ENCODE measurements around the gene FOXE3. TPM values are rescaled to one million over a fixed set of nuclear protein-coding genes. Genes with fewer than 3 reads are reported as not detected.

Gene FOXE3
- total and polyA plus RNA-seq, 2 of the 4 experiments (the other 2 are of a cell fraction) = 0.12 TPM; not detected in 1

- H2AK5ac ChIP-seq (ENCODE audit: low read depth, low read length) = no peak overlapping the region
- no peak overlapping the region for H3K23ac ChIP-seq (ENCODE audit: low read depth, low read length)
- POLR2A ChIA-PET (ENCODE audit: unreplicated experiment) = no interaction called here
- dilution Hi-C loops (cut with HindIII; ENCODE audit: low sequenced_read_pairs, unreplicated experiment) (no loop called here), intact Hi-C loops (cut with micrococcal nuclease) (no loop called here), in situ Hi-C loops (cut with MboI; ENCODE audit: low sequenced_read_pairs) (no loop called here)
- no peak overlapping the region for H3K9ac ChIP-seq (ENCODE audit: low read depth, low read length)
- ATAC-seq (ENCODE audit: low read depth) (no peak), DNase-seq (no peak)
- H4K20me1 ChIP-seq (ENCODE audit: insufficient read depth, low read length) = no peaks in the 10 kb centered on the region
- H3K56ac ChIP-seq (ENCODE audit: extremely low read depth, insufficient read depth, low read length) = no peak overlapping the region
- H3K9me1 ChIP-seq (ENCODE audit: insufficient read depth, low read length) = peaks cover 15% of the 10 kb centered on the region
- no peak overlapping the region for H2BK5ac ChIP-seq (ENCODE audit: low read depth, low read length, poor library complexity, severe bottlenecking)
- TF ChIP-seq RFX5 (IDR thresholded peaks at IDR 0.05; ENCODE audit: low read depth, low read length) (no peak), BHLHE40 (IDR thresholded peaks at IDR 0.05; ENCODE audit: low read depth, low read length) (no peak), RAD21 (IDR thresholded peaks at IDR 0.05; ENCODE audit: low read length) (no peak), MXI1 (IDR thresholded peaks at IDR 0.05; ENCODE audit: borderline replicate concordance, low read depth, low read length) (no peak)
- H3K4ac ChIP-seq (ENCODE audit: low read depth, low read length) = no peak overlapping the region
- no peak overlapping the region for H3K27ac ChIP-seq (ENCODE audit: insufficient read depth, low read length)
- no peak overlapping the region for H2BK20ac ChIP-seq (ENCODE audit: low read depth, low read length)
- no peaks in the 10 kb centered on the region for H3K9me3 ChIP-seq (ENCODE audit: control insufficient read depth, insufficient read depth, low read length)
- no peak overlapping the region for H2AFZ ChIP-seq (replicated peaks; ENCODE audit: low read length, poor library complexity)
- H3K36me3 ChIP-seq (ENCODE audit: control insufficient read depth, insufficient read depth, low read length) = no peaks in the 10 kb centered on the region
- H3K27me3 ChIP-seq (ENCODE audit: control insufficient read depth, insufficient read depth, low read length) = peaks cover 28% of the 10 kb centered on the region
- WGBS, 2 experiments (ENCODE audit: extremely low coverage in 2 of 2, insufficient read length in 1 of 2) = 92% methylated on average over 14 of the region's 14 CpGs; no CpG with 5 or more reads in 1 of the 2 experiments
- H2BK120ac ChIP-seq (ENCODE audit: low read depth, low read length) = no peak overlapping the region
- no peak overlapping the region for H3K18ac ChIP-seq (ENCODE audit: low read depth, low read length)
- H3K14ac ChIP-seq (replicated peaks; ENCODE audit: low read depth, low read length) = no peak overlapping the region
- no peak overlapping the region for H4K91ac ChIP-seq (ENCODE audit: insufficient read depth, low read depth, low read length)
- no peak overlapping the region for H2AK9ac ChIP-seq (replicated peaks; ENCODE audit: low read depth, low read length, poor library complexity)
- H3K4me1 ChIP-seq (ENCODE audit: control insufficient read depth, insufficient read depth, low read length) = peaks cover 23% of the 10 kb centered on the region
- no peak overlapping the region for H2BK15ac ChIP-seq (ENCODE audit: low read depth, low read length)
- H3K4me3 ChIP-seq (ENCODE audit: insufficient read depth, low read depth, low read length) = no peak overlapping the region
- CTCF ChIA-PET = interaction anchor here (1.2 to 2.0 kb wide), 2 partner anchors 24 to 25 kb away, joined by 3 to 7 read pairs; partner anchors contain the start of gene FOXD2
- H3K4me2 ChIP-seq (ENCODE audit: low read depth, low read length) = no peak overlapping the region
- no peak overlapping the region for H4K5ac ChIP-seq (ENCODE audit: low read depth, low read length)
- no peaks in the 10 kb centered on the region for H3K79me1 ChIP-seq (ENCODE audit: low read depth in 1 of 2, low read length in 2 of 2)
- H4K8ac ChIP-seq (ENCODE audit: low read depth in 2 of 2, low read length in 2 of 2) = no peak overlapping the region
- BruUV-seq (replicated peaks) = no TSS peak
Observed at GRCh38 chr1:47412437-47412836, 3.6 kb upstream of the FOXE3 start.
